GM12865 (cell line): ENCODE data around the gene KLHDC10.
"Not testable (repeated sequence)": the region's sequence is repeated elsewhere in the genome, so short reads cannot be mapped to it uniquely, and the experiment has no call there.

Experiments used
- DNase-seq: peaks from one replicate; pipeline ENCODE4 v3.0.0; 2010; ENCODE audit warnings: low read depth
- H3K4me3 ChIP-seq: 2 replicates; pipeline ENCODE4 v1.5.1; 2011; ENCODE audit warnings: mild to moderate bottlenecking, low read depth, low read length, control low read depth
- CTCF ChIP-seq: IDR thresholded peaks from 2 replicates; pipeline ENCODE4 v1.5.1; 2011; ENCODE audit warnings: low read length, control low read depth, low read depth, inconsistent platforms; ENCODE audit not compliant: insufficient read depth; ENCODE audit errors: missing control alignments

Gene KLHDC10

GRCh38 chr7:130142654-130143333, 72.5 kb downstream of the KLHDC10 start:
- TF ChIP-seq CTCF = no peak
- no peak for DNase-seq
- H3K4me3 ChIP-seq = no peak overlapping the region

- H3K4me3 ChIP-seq = no peak overlapping the region
- no peak for DNase-seq
- no peak for TF ChIP-seq CTCF
These were observed 73.0 kb downstream of the KLHDC10 start for GRCh38 chr7:130143334-130143732.

- H3K4me3 ChIP-seq = no peak overlapping the region
- DNase-seq = no peak
- TF ChIP-seq CTCF = no peak
These were observed 73.6 kb downstream of the KLHDC10 start for GRCh38 chr7:130143986-130144311.

- DNase-seq = no peak
- no peak overlapping the region for H3K4me3 ChIP-seq
- TF ChIP-seq CTCF = no peak
These were observed 74.2 kb downstream of the KLHDC10 start for GRCh38 chr7:130144312-130145171.

- no peak for DNase-seq
- H3K4me3 ChIP-seq = no peak overlapping the region
- TF ChIP-seq CTCF = no peak
These were observed 75.2 kb downstream of the KLHDC10 start for GRCh38 chr7:130145424-130146100.

GRCh38 chr7:130146142-130146541, 75.8 kb downstream of the KLHDC10 start:
- not testable (repeated sequence) for DNase-seq, H3K4me3 ChIP-seq

GRCh38 chr7:130146693-130147405, 76.5 kb downstream of the KLHDC10 start:
- TF ChIP-seq CTCF = no peak
- DNase-seq = no peak
- H3K4me3 ChIP-seq = no peak overlapping the region
